H1 (cell line): Measurements from ENCODE around the gene C1QTNF4.

ENCODE experiments used
- CBX8 ChIP-seq: fragments of 300-800, 300-1000 bp; sonication (generic); IDR thresholded peaks from 2 replicates; pipeline ENCODE4 v1.7.1; 2016; ENCODE audit warnings: low read depth, low read length, borderline replicate concordance
- HDAC6 ChIP-seq: IDR thresholded peaks from one replicate; pipeline ENCODE4 v1.7.1; 2012; ENCODE audit warnings: low read depth, mild to moderate bottlenecking, inconsistent platforms, low read length, moderate library complexity
- SIN3A ChIP-seq, 2 experiments: IDR thresholded peaks in 1 of 2; conservative IDR thresholded peaks in 1 of 2; 2 replicates each; pipeline ENCODE4 v1.6.1; 2011 to 2012; ENCODE audit warnings: low read length in 2 of 2, improper control_type of control experiment in 1 of 2, low read depth in 1 of 2, mild to moderate bottlenecking in 1 of 2
- SP2 ChIP-seq: IDR thresholded peaks from 2 replicates; pipeline ENCODE4 v1.6.1; 2012; ENCODE audit warnings: mild to moderate bottlenecking, low read length, inconsistent platforms

GRCh38 chr11:47571357-47571729 lies 22.9 kb downstream of the C1QTNF4 start:
- TF ChIP-seq CBX8: no peak
- no peak for TF ChIP-seq HDAC6
- no peak for TF ChIP-seq SIN3A (conservative IDR thresholded peaks at IDR 0.05 in 1 of 2, IDR thresholded peaks at IDR 0.05 in 1 of 2; ENCODE audit: low read depth in 1 of 2, low read length in 2 of 2)
- TF ChIP-seq SP2: no peak
